DND-41 (cell line): ENCODE results near the gene TMTC2.

ENCODE experiments used
- ATAC-seq: fragments of 200-7000 bp; cut with Tn5 transposase; 3 replicates; pipeline ENCODE4 v1.9.1; 2021; ENCODE audit warnings: low read depth; ENCODE audit not compliant: insufficient read depth
- DNase-seq: peaks from one replicate; pipeline ENCODE4 v3.0.0-alpha.2; 2020
- H2AFZ ChIP-seq: 2 replicates; pipeline ENCODE4 v1.6.0; 2012; ENCODE audit warnings: low read depth, low read length
- H3K27ac ChIP-seq: 2 replicates; pipeline ENCODE4 v1.5.1; 2012; ENCODE audit warnings: low read length, inconsistent platforms
- H3K27me3 ChIP-seq: fragments of 200-600 bp; sonication (generic); 2 replicates; pipeline ENCODE4 v1.6.0; 2012; ENCODE audit warnings: low read length, mild to moderate bottlenecking, inconsistent platforms; ENCODE audit not compliant: insufficient read depth, poor library complexity
- H3K36me3 ChIP-seq: 2 replicates; pipeline ENCODE4 v1.5.1; 2012; ENCODE audit warnings: low read length, inconsistent platforms; ENCODE audit not compliant: insufficient read depth
- H3K4me1 ChIP-seq: 2 replicates; pipeline ENCODE4 v1.5.1; 2012; ENCODE audit warnings: mild to moderate bottlenecking, low read length; ENCODE audit not compliant: insufficient read depth
- H3K4me2 ChIP-seq: 2 replicates; pipeline ENCODE4 v1.6.0; 2012; ENCODE audit warnings: mild to moderate bottlenecking, moderate library complexity, low read length, inconsistent platforms; ENCODE audit not compliant: insufficient read depth
- H3K4me3 ChIP-seq, 2 experiments: fragments of 200-600 bp in 1 of 2; shearing (Covaris generic) in 1 of 2; 2 replicates each; pipeline ENCODE4 v1.5.1; 2012 to 2016; ENCODE audit warnings: inconsistent platforms in 2 of 2, low read length in 2 of 2, mild to moderate bottlenecking in 2 of 2, low read depth in 1 of 2, moderate library complexity in 1 of 2
- H3K79me2 ChIP-seq: 2 replicates; pipeline ENCODE4 v1.6.0; 2012; ENCODE audit warnings: low read length, inconsistent platforms; ENCODE audit not compliant: insufficient read depth
- H3K9ac ChIP-seq: 2 replicates; pipeline ENCODE4 v1.6.0; 2012; ENCODE audit warnings: low read depth, mild to moderate bottlenecking, inconsistent platforms, low read length, moderate library complexity
- H3K9me3 ChIP-seq: 2 replicates; pipeline ENCODE4 v1.5.1; 2012; ENCODE audit warnings: low read length, moderate library complexity, mild to moderate bottlenecking, inconsistent platforms; ENCODE audit not compliant: insufficient read depth, severe bottlenecking
- H4K20me1 ChIP-seq: 2 replicates; pipeline ENCODE4 v1.6.0; 2012; ENCODE audit warnings: low read length; ENCODE audit not compliant: insufficient read depth
- EZH2 ChIP-seq: IDR thresholded peaks from 3 replicates; pipeline ENCODE4 v1.6.1; 2012; ENCODE audit warnings: borderline replicate concordance, low read depth, mild to moderate bottlenecking, moderate library complexity, low read length, inconsistent platforms; ENCODE audit not compliant: severe bottlenecking
- TF ChIP-seq, protein P1 (sequence below): IDR thresholded peaks from 2 replicates; pipeline ENCODE4 v1.5.1; 2012; ENCODE audit warnings: borderline replicate concordance, low read length, moderate library complexity, mild to moderate bottlenecking; ENCODE audit not compliant: poor library complexity, severe bottlenecking; ENCODE audit errors: extremely low read depth

The TMTC2 gene

DNA sequence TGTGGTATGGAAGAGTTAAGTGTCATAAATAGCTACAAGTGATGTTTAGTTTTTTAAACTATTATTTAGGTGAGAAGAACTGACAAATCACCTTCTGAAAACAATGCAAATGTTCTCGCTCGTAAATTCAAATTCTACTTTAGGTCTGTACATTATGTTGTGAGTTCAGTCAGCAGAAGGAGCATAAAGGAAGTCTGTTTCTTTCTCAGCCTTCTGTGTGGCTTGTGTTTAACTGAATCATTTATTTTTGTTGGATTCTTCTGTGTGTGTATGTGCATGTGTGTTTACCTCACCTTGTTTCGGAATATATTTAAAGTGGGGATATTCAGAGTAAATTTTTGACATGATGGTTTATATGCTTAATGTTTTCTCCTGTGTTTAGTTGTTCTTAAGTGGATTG is 285.9 kb downstream of the TMTC2 start:
- H3K36me3 ChIP-seq = no peaks in the 10 kb centered on the region
- no peak for DNase-seq

DNA sequence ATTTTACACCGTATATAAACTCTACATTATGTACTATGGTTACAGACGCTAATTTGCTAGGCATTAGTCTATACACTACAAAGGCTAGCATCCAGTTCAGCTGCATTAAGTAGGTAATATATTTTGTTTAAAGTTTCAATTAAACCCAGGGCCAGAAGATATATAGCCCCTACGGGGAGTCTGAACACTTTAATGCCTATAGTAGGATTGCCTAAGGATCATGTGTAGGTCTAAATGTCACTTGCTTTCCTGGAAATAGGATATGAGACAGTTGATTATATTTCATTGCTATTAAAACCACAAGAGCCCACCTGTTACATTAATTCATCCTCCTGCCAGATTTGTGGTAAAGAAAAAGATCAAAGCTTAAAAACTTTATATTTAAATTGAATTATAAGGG is 286.9 kb downstream of the TMTC2 start:
- no peaks in the 10 kb centered on the region for H3K79me2 ChIP-seq
- no peaks in the 10 kb centered on the region for H3K36me3 ChIP-seq
- no peaks in the 10 kb centered on the region for H4K20me1 ChIP-seq
- DNase-seq = no peak
- TF ChIP-seq, protein P1, sequence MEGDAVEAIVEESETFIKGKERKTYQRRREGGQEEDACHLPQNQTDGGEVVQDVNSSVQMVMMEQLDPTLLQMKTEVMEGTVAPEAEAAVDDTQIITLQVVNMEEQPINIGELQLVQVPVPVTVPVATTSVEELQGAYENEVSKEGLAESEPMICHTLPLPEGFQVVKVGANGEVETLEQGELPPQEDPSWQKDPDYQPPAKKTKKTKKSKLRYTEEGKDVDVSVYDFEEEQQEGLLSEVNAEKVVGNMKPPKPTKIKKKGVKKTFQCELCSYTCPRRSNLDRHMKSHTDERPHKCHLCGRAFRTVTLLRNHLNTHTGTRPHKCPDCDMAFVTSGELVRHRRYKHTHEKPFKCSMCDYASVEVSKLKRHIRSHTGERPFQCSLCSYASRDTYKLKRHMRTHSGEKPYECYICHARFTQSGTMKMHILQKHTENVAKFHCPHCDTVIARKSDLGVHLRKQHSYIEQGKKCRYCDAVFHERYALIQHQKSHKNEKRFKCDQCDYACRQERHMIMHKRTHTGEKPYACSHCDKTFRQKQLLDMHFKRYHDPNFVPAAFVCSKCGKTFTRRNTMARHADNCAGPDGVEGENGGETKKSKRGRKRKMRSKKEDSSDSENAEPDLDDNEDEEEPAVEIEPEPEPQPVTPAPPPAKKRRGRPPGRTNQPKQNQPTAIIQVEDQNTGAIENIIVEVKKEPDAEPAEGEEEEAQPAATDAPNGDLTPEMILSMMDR = no peak
- TF ChIP-seq EZH2 = no peak
- no peak overlapping the region for H3K9ac ChIP-seq
- no peak overlapping the region for H3K4me3 ChIP-seq
- H2AFZ ChIP-seq = no peak overlapping the region
- no peaks in the 10 kb centered on the region for H3K27me3 ChIP-seq
- no peak for ATAC-seq
- no peaks in the 10 kb centered on the region for H3K4me1 ChIP-seq
- no peak overlapping the region for H3K27ac ChIP-seq
- no peaks in the 10 kb centered on the region for H3K9me3 ChIP-seq
- no peak overlapping the region for H3K4me2 ChIP-seq

More for the DNA sequence above, 285.9 kb downstream of the TMTC2 start:
- H3K27me3 ChIP-seq = no peaks in the 10 kb centered on the region
- TF ChIP-seq EZH2 = no peak
- TF ChIP-seq, protein P1 = no peak
- H2AFZ ChIP-seq = no peak overlapping the region
- H3K9ac ChIP-seq = no peak overlapping the region
- H3K79me2 ChIP-seq = no peaks in the 10 kb centered on the region
- H3K4me3 ChIP-seq = no peak overlapping the region
- H3K9me3 ChIP-seq = no peaks in the 10 kb centered on the region
- no peak overlapping the region for H3K4me2 ChIP-seq
- no peak for ATAC-seq
- H4K20me1 ChIP-seq = no peaks in the 10 kb centered on the region
- no peaks in the 10 kb centered on the region for H3K4me1 ChIP-seq
- H3K27ac ChIP-seq = no peak overlapping the region

DNA sequence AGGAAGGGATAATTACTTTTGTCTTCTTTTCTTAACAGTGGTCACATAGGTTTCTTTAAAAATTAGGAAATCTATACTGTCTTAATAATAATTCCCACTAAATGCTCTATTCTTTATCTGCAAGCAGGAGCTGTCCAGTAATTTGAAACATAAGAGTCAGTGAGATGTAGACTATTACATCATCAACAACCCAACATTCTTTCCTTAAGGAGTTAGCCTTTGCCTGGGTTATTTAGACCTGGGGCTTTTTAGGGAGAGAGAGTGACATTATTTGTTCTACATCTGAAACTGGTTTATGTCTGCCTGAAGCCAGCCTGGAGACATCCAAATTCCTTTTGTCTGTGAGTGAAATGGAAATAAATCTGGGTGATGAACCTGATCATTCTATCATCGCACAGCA is 294.4 kb downstream of the TMTC2 start:
- Histone ChIP-seq H3K4me3 (no peak overlapping the region), H4K20me1 (no peaks in the 10 kb centered on the region), H3K27me3 (no peaks in the 10 kb centered on the region), H3K36me3 (no peaks in the 10 kb centered on the region), H3K4me1 (no peaks in the 10 kb centered on the region), H2AFZ (no peak overlapping the region), H3K9ac (no peak overlapping the region), H3K27ac (no peak overlapping the region), H3K9me3 (no peaks in the 10 kb centered on the region), H3K4me2 (no peak overlapping the region), H3K79me2 (no peaks in the 10 kb centered on the region)
- ATAC-seq = no peak
- TF ChIP-seq, protein P1 = no peak
- TF ChIP-seq EZH2 = no peak
- DNase-seq = no peak

DNA sequence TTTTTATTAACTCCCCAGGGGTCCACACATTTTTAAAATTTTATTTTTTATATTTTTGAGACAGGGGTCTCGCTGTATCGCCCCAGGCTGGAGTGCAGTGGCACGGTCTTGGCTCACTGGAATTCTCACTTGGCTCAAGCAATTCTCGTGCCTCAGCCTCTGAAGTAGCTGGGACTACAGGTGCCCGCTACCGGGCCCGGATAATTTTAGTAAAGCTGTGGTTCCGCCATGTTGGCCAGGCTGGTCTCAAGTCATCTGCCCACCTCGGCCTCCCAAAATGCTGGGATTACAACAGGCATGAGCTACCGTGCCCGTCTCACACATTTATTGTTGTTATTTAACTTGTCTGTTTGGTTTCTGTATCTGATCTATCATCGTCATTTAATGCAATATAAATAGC is 307.4 kb downstream of the TMTC2 start:
- no peak overlapping the region for H2AFZ ChIP-seq
- H3K27ac ChIP-seq = no peak overlapping the region
- no peak overlapping the region for H3K4me3 ChIP-seq
- ATAC-seq (no peak), DNase-seq (no peak)
- no peak overlapping the region for H3K4me2 ChIP-seq
- H3K27me3 ChIP-seq = no peaks in the 10 kb centered on the region
- H3K36me3 ChIP-seq = no peaks in the 10 kb centered on the region
- H4K20me1 ChIP-seq = no peaks in the 10 kb centered on the region
- TF ChIP-seq EZH2 = no peak
- TF ChIP-seq, protein P1 = no peak
- no peaks in the 10 kb centered on the region for H3K4me1 ChIP-seq
- H3K79me2 ChIP-seq = no peaks in the 10 kb centered on the region
- H3K9ac ChIP-seq = no peak overlapping the region
- H3K9me3 ChIP-seq = no peaks in the 10 kb centered on the region
